Aorta (tissue), 5 donors: ENCODE results near the gene CR1. TPM values are rescaled to one million over a fixed set of nuclear protein-coding genes. Genes with fewer than 3 reads are reported as not detected.
"Not testable (repeated sequence)": the region's sequence is repeated elsewhere in the genome, so short reads cannot be mapped to it uniquely, and the experiment has no call there.

ENCODE experiments used
- ATAC-seq: fragments of 200-7000 bp; cut with Tn5 transposase; one replicate; pipeline ENCODE4 v1.9.1; 2022; ENCODE audit warnings: moderate library complexity; ENCODE audit not compliant: low FRiP score
- DNase-seq, 2 donors: peaks; one replicate each; pipeline ENCODE4 v3.0.0-alpha.2; 2020
- H3K27ac ChIP-seq, 2 donors: one replicate each; pipeline ENCODE4 v1.5.1; 2013; ENCODE audit warnings: low read length in 2 of 2, mild to moderate bottlenecking in 2 of 2, moderate library complexity in 2 of 2, control low read depth in 1 of 2, inconsistent platforms in 1 of 2, low read depth in 1 of 2
- H3K27me3 ChIP-seq, 2 donors: one replicate each; pipeline ENCODE4 v1.6.1; 2013; ENCODE audit warnings: control low read depth in 1 of 2, low read length in 1 of 2, mild to moderate bottlenecking in 1 of 2, moderate library complexity in 1 of 2; ENCODE audit not compliant: insufficient read depth in 2 of 2, control insufficient read depth in 1 of 2
- H3K36me3 ChIP-seq, 2 donors: one replicate each; pipeline ENCODE4 v1.6.1; 2013; ENCODE audit warnings: control low read depth in 1 of 2, low read length in 1 of 2, mild to moderate bottlenecking in 1 of 2; ENCODE audit not compliant: insufficient read depth in 2 of 2, control insufficient read depth in 1 of 2
- H3K4me1 ChIP-seq, 2 donors: one replicate each; pipeline ENCODE4 v1.6.1; 2013; ENCODE audit warnings: low read length in 2 of 2, control low read depth in 1 of 2, mild to moderate bottlenecking in 1 of 2, moderate library complexity in 1 of 2; ENCODE audit not compliant: insufficient read depth in 2 of 2, control insufficient read depth in 1 of 2
- H3K4me3 ChIP-seq, 2 donors: one replicate each; pipeline ENCODE4 v1.5.1; 2013; ENCODE audit warnings: low read length in 2 of 2, control low read depth in 1 of 2, mild to moderate bottlenecking in 1 of 2
- H3K9me3 ChIP-seq: one replicate; pipeline ENCODE4 v1.6.1; 2013; ENCODE audit warnings: mild to moderate bottlenecking, low read length; ENCODE audit not compliant: control insufficient read depth
- WGBS, 2 donors: extraction: QIAGEN DNeasy Blood & Tissue Kit; methylation state at CpG; one replicate each; pipeline ENCODE4 v1.1.7; 2013; 5-methylcytosine and 5-hydroxymethylcytosine counted together
- intact Hi-C, 2 donors: fragments of 100-400 bp; cut with DNase I; formaldehyde crosslinking; loops; one replicate each; pipeline versions ENCODE4 v1.14.2 to v1.15.0; 2022
- polyA plus RNA-seq, 2 donors: library from polyadenylated mRNA; stranded (reverse); fragments of 200-250 nt; gene quantifications; one replicate each; pipeline ENCODE4 v1.2.3, GENCODE V29; 2013
- total RNA-seq, 2 donors: library from RNA; stranded (reverse); fragmentation: NEBNext Ultra II Directional; extraction: Animal tissue kit (Norgen Biotek cat#: 25700); gene quantifications; one replicate each; pipeline ENCODE4 v1.2.1, GENCODE V29; 2021
- donor health status: healthy with polysubstance abuse.
- donor health status: Bipolar disorder and iron deficiency.
- donor health status: DM: no; HTN: no; CAD: no.
- donor health status: DM: no; HTN: no; CAD: no.
- donor health status: DM: yes; HTN: yes; CAD: no.

The CR1 gene
- total and polyA plus RNA-seq, 4 donors, result 0.23 to 58.5 (median 5.7) TPM

DNA sequence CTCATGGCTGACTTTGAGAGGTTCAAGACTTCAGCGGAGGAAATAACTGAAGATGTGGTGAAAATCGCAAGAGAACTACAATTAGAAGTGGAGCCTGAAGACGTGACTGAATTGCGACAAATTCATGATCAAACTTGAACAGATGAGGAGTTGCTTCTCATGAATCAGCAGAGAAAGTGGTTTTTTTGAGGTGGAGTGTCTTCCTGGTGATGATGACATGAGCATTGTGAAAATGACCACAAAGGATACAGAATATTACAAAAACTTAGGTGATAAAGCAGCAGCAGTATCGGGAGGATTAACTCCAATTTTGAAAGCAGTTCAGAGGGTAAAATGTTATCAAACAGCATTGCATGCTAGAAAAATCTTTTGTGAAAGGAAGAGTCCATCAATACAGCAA, 58.9 kb downstream of the CR1 start:
- no CpG with 5 or more reads among the region's 5 CpGs for WGBS, 2 donors
- ATAC-seq, H3K27ac ChIP-seq, DNase-seq, intact Hi-C loops, H3K4me3 ChIP-seq, H3K36me3 ChIP-seq, H3K4me1 ChIP-seq, H3K9me3 ChIP-seq, H3K27me3 ChIP-seq: not testable (repeated sequence)

DNA sequence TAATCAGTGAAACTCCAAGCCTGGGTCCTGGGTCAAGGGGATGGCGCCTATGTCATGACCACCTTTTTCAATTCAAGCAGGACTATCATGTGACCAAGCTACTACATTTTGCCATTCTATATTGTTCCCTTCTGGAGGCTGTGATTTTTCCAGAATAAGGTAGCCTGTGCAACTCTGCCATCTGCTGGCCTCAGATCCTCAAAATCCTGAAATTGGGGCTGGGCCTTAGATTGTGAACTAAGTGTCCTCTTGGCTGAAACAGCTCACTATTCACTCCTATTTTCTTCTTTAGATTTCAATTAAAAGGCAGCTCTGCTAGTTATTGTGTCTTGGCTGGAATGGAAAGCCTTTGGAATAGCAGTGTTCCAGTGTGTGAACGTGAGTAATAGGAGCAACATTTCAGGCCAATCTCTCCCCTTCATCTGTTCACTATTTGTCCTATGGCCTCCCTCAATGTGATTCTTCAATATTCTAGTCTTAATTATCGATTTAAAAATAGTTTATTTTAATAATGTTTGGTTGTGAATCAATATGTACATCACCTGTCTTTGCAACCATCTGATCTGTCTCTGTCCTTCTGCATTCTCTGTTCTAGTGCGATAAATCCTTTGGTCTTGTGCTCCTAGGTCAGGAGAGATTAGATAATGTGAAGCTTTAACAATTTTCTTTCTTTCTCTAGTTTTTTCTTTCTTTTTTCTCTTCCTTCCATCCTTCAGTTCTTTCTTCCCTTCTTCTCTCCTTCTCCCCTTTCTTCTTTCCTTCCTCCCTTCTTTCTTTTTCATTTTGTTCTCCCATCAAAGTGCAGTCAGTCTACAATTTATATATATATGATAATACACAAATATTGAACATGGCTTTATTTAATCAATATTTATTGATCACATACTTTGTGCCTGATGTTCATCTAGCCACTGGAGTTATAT, 69.8 kb downstream of the CR1 start:
- Histone ChIP-seq H3K36me3 (no peaks in the 10 kb centered on the region), H3K4me3 (no peak overlapping the region), H3K4me1 (no peaks in the 10 kb centered on the region), H3K9me3 (no peaks in the 10 kb centered on the region), H3K27ac (no peak overlapping the region), H3K27me3 (no peaks in the 10 kb centered on the region)
- WGBS, 2 donors, result 63 to 67% methylated on average over 4 of the region's 4 CpGs
- DNase-seq (no peak), ATAC-seq (no peak)
- intact Hi-C loops, result no loop called here

DNA sequence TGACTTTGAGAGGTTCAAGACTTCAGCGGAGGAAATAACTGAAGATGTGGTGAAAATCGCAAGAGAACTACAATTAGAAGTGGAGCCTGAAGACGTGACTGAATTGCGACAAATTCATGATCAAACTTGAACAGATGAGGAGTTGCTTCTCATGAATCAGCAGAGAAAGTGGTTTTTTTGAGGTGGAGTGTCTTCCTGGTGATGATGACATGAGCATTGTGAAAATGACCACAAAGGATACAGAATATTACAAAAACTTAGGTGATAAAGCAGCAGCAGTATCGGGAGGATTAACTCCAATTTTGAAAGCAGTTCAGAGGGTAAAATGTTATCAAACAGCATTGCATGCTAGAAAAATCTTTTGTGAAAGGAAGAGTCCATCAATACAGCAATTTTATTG, 76.0 kb downstream of the CR1 start:
- DNase-seq, H3K27me3 ChIP-seq, H3K36me3 ChIP-seq, intact Hi-C loops, ATAC-seq, H3K9me3 ChIP-seq, H3K4me3 ChIP-seq, H3K4me1 ChIP-seq, H3K27ac ChIP-seq: not testable (repeated sequence)
- WGBS, 2 donors, result no CpG with 5 or more reads among the region's 5 CpGs

DNA sequence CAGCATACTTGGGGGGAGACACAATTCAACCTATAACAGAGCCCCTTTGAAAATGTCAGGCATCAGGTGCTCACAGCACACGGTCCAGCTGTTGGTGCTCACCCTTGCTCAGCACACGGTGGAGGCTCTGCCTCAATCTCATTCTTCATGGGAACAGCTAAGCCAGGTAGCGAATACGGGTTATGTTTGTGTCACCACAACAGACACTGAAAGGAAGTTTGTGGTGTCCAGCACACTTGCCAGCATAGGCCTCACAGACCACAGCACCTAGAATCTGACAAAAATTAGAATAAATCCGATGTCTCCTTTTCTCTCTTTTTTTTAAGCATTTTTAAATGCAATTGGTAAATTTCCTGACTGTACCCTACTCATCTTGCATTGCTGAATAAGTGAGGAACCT, 77.1 kb downstream of the CR1 start:
- ATAC-seq, intact Hi-C loops, H3K4me1 ChIP-seq, H3K9me3 ChIP-seq, H3K27me3 ChIP-seq, H3K4me3 ChIP-seq, DNase-seq, H3K27ac ChIP-seq, H3K36me3 ChIP-seq: not testable (repeated sequence)
- WGBS, 2 donors, result 88 to 89% methylated on average over 4 to 5 of the region's 5 CpGs

DNA sequence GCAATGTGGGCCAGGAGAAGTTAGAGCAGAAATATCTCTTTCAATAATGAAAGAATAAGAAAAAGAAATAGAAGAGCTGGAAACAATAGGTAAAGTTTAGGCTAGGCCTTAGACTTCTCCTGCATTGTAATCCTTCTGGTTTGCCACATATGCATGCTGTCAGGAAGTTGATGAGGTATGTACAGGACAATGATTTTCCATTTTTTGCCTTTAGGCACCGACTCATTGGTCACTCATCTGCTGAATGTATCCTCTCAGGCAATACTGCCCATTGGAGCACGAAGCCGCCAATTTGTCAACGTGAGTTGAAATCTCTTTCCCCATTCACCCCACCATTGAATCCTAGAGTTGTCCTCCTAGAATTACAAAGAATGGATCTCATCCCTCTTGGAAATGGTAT, 79.4 kb downstream of the CR1 start:
- H3K27ac ChIP-seq, ATAC-seq, H3K27me3 ChIP-seq, H3K4me1 ChIP-seq, H3K4me3 ChIP-seq, DNase-seq, H3K9me3 ChIP-seq, intact Hi-C loops, H3K36me3 ChIP-seq: not testable (repeated sequence)
- WGBS, 2 donors, result 92% methylated on average over 4 of the region's 4 CpGs

DNA sequence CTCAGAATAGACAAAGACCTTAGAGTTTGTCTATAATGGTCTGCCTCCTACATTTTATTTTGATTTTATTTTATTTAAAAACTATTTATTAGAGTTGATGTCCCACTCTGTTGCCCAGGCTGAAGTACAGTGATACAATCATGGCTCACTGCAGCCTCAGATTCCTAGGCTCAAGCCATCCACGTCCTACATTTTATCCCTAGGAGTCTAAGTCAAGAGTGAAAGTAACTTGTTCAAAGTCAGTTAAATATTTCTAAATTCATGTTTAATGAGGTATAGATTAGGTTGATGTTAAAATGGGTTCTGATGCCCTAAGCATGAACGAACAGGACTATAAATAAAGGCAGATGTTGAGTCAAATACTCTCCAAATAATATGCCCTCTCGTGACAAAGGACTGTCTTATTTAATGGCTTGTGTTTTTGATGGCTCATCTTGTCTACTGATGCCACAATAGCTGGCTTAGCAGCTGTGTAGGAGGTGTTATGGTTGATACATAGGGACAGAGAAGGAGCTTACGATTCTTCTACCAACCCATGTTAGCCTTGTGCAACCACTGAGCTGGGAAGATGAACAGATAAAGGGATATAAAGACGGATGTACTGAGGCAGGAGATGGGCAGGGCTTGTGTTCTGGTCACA, 83.0 kb downstream of the CR1 start:
- H3K9me3 ChIP-seq, result no peaks in the 10 kb centered on the region
- H3K27me3 ChIP-seq, result no peaks in the 10 kb centered on the region
- no peak for DNase-seq
- H3K4me3 ChIP-seq, result no peak overlapping the region
- intact Hi-C loops, result no loop called here
- H3K36me3 ChIP-seq, result no peaks in the 10 kb centered on the region
- ATAC-seq, result no peak
- H3K27ac ChIP-seq, result no peak overlapping the region
- WGBS, 2 donors, result 63 to 64% methylated on average over 5 of the region's 5 CpGs
- H3K4me1 ChIP-seq, result no peaks in the 10 kb centered on the region

DNA sequence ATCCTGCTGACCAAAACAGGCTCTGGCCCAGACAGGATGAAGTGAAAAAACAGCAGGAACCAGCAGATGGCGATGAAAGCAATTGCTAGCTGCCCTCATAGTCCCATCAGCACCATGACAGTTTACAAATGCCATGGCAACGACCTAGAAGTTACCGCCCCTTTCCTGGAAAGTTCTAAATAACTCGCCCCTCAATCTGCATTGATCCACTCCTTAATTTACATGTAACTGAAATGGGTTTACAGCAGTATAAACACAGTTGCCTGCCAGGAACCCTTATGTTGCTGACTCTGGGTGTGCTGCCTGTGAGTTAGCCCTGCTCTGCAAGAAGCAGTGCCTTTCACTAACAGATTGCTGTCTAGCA, 83.5 kb downstream of the CR1 start:
- ATAC-seq, result no peak
- 8 to 12% methylated on average over 4 of the region's 4 CpGs for WGBS, 2 donors

DNA sequence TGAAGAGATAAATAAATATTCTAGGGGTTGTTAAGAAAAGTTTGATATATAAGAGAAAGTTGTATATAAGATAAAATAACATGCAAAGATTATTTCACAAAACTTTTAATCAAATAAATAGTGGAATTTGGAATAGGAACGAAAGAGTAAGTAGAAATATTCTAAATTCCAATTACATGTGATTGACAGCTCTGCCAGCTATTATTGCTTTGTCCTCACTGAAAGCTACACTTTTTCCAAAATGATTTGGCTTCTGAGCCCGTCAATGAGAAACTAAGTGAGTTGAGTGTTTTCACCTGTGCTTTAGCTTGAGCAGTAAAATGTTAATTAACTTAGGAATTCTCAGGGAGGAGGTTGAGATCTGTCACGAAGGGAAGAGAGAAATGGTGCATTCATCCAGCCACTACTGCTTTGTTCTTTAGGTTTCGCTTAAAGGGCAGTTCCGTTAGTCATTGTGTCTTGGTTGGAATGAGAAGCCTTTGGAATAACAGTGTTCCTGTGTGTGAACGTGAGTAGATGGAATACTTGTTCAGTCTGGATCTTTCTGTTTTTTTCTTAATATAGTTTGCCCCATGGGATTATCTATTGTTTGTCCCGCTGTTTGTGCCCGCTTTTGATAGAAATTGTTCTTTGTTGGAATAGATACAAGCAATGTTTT, 85.7 kb downstream of the CR1 start:
- 46 to 54% methylated on average over 8 of the region's 8 CpGs for WGBS, 2 donors
- Histone ChIP-seq H3K27me3 (no peaks in the 10 kb centered on the region), H3K4me3 (no peak overlapping the region), H3K27ac (no peak overlapping the region), H3K9me3 (no peaks in the 10 kb centered on the region), H3K4me1 (no peaks in the 10 kb centered on the region), H3K36me3 (no peaks in the 10 kb centered on the region)
- no peak for ATAC-seq
- intact Hi-C loops, result no loop called here
- no peak for DNase-seq

More for the DNA sequence above, 83.5 kb downstream of the CR1 start:
- intact Hi-C loops, result no loop called here
- no peak for DNase-seq
- H3K4me3 ChIP-seq, result no peak overlapping the region
- H3K36me3 ChIP-seq, result no peaks in the 10 kb centered on the region
- no peaks in the 10 kb centered on the region for H3K27me3 ChIP-seq
- no peaks in the 10 kb centered on the region for H3K9me3 ChIP-seq
- no peak overlapping the region for H3K27ac ChIP-seq
- H3K4me1 ChIP-seq, result no peaks in the 10 kb centered on the region
